MCF 10A (cell line): ENCODE data around the gene FANCC. TPM values are rescaled to one million over a fixed set of nuclear protein-coding genes. Genes with fewer than 3 reads are reported as not detected.

Experiments used
- BruUV-seq: library from RNA; stranded (reverse); fragments of 400-500 nt; replicated peaks from 2 replicates; lab custom pipeline; 2021; lab: Mats Ljungman, UMichigan
- CTCF ChIA-PET: fragments of 300-600 bp; sonication (Branson Sonifier 250); formaldehyde crosslinking; extraction: SDS; loops from one replicate; lab custom pipeline; 2021; ENCODE audit warnings: antibody characterized with exemption, inconsistent platforms; lab: Yijun Ruan, JAX
- POLR2A ChIA-PET: fragments of 300-600, 350-650 bp; sonication (Branson Sonifier 250); formaldehyde crosslinking; extraction: SDS; loops from one replicate; lab custom pipeline; 2020; ENCODE audit warnings: antibody characterized with exemption, inconsistent platforms; lab: Yijun Ruan, JAX
- DNase-seq: peaks from one replicate; pipeline ENCODE4 v3.0.0-alpha.2; 2018; ENCODE audit not compliant: unreplicated experiment
- H3K27ac Mint-ChIP-seq: one replicate; pipeline ENCODE4 v1.8.0; 2022; ENCODE audit warnings: mild to moderate bottlenecking, low read depth, mixed read lengths; ENCODE audit not compliant: unreplicated experiment
- H3K27me3 Mint-ChIP-seq: one replicate; pipeline ENCODE4 v1.8.0; 2022; ENCODE audit warnings: mixed read lengths; ENCODE audit not compliant: insufficient read depth, unreplicated experiment
- H3K36me3 Mint-ChIP-seq: one replicate; pipeline ENCODE4 v1.8.0; 2022; ENCODE audit warnings: mild to moderate bottlenecking, moderate library complexity, mixed read lengths; ENCODE audit not compliant: insufficient read depth, unreplicated experiment
- H3K4me1 Mint-ChIP-seq: one replicate; pipeline ENCODE4 v1.8.0; 2022; ENCODE audit warnings: mixed read lengths; ENCODE audit not compliant: insufficient read depth, unreplicated experiment
- H3K4me3 Mint-ChIP-seq: one replicate; pipeline ENCODE4 v1.8.0; 2022; ENCODE audit warnings: mild to moderate bottlenecking, moderate library complexity, mixed read lengths; ENCODE audit not compliant: unreplicated experiment
- H3K9me3 Mint-ChIP-seq: one replicate; pipeline ENCODE4 v1.8.0; 2022; ENCODE audit warnings: mixed read lengths; ENCODE audit not compliant: unreplicated experiment
- CTCF ChIP-seq: fragments of 200-600 bp; IDR thresholded peaks from one replicate; pipeline ENCODE4 v1.8.0; 2022; ENCODE audit warnings: antibody characterized with exemption, mild to moderate bottlenecking; ENCODE audit not compliant: unreplicated experiment
- intact Hi-C: fragments of 100-400 bp; cut with micrococcal nuclease; formaldehyde crosslinking; loops from 2 replicates; pipeline ENCODE4 v1.14.1; 2022
- total RNA-seq: library from RNA; stranded (reverse); gene quantifications from 2 replicates; pipeline ENCODE4 v1.2.3, GENCODE V29; 2022

Gene FANCC
- total RNA-seq, 1 experiment from 2014 or later, result 12.1 TPM

GRCh38 chr9:95067897-95068296 lies 249.6 kb downstream of the FANCC start:
- Mint-ChIP-seq H3K9me3 (no peaks in the 10 kb centered on the region), H3K4me1 (peaks cover 10% of the 10 kb centered on the region), H3K27ac (peak overlapping the region; percentile 46), H3K4me3 (no peak overlapping the region), H3K36me3 (peaks cover 99% of the 10 kb centered on the region), H3K27me3 (no peaks in the 10 kb centered on the region)
- DNase-seq, result peak; percentile 38
- TF ChIP-seq CTCF, result no peak
- intact Hi-C loops, result no loop called here
- BruUV-seq, result no TSS peak
- POLR2A ChIA-PET, result interaction anchor here (0.6 to 1.8 kb wide), 6 partner anchors 10 to 268 kb away, joined by 3 to 5 read pairs (median 4); no protein-coding TSS in a partner anchor
- CTCF ChIA-PET, result interaction anchor here (1.7 kb wide), 1 partner anchor 122 kb away, joined by 5 read pairs; no protein-coding TSS in a partner anchor

- H3K36me3 Mint-ChIP-seq, result peaks cover 98% of the 10 kb centered on the region
- no peak overlapping the region for H3K4me3 Mint-ChIP-seq
- CTCF ChIA-PET, result interaction anchor here (0.7 to 1.0 kb wide), 2 partner anchors 330 to 341 kb away, joined by 3 read pairs; partner anchors contain the start of gene AOPEP
- no peaks in the 10 kb centered on the region for H3K9me3 Mint-ChIP-seq
- intact Hi-C loops, result no loop called here
- no peak for TF ChIP-seq CTCF
- no peak for DNase-seq
- H3K27ac Mint-ChIP-seq, result peak overlapping the region; percentile 9
- no peaks in the 10 kb centered on the region for H3K27me3 Mint-ChIP-seq
- peaks cover 10% of the 10 kb centered on the region for H3K4me1 Mint-ChIP-seq
- no TSS peak for BruUV-seq
- POLR2A ChIA-PET, result interaction anchor here (0.8 to 1.8 kb wide), 4 partner anchors 9 to 59 kb away, joined by 4 to 5 read pairs (median 4); no protein-coding TSS in a partner anchor
Measured at GRCh38 chr9:95067057-95067456, 250.5 kb downstream of the FANCC start.

- Mint-ChIP-seq H3K36me3 (peaks cover 96% of the 10 kb centered on the region), H3K4me3 (no peak overlapping the region), H3K9me3 (no peaks in the 10 kb centered on the region), H3K27me3 (no peaks in the 10 kb centered on the region), H3K4me1 (peaks cover 10% of the 10 kb centered on the region), H3K27ac (no peak overlapping the region)
- no peak for TF ChIP-seq CTCF
- POLR2A ChIA-PET, result interaction anchor here (0.5 to 3.5 kb wide), 4 partner anchors 14 to 339 kb away, joined by 3 to 11 read pairs (median 3); no protein-coding TSS in a partner anchor
- intact Hi-C loops, result no loop called here
- CTCF ChIA-PET, result interaction anchor here (0.6 to 1.0 kb wide), 3 partner anchors 40 to 395 kb away, joined by 3 to 4 read pairs (median 4); no protein-coding TSS in a partner anchor
- no TSS peak for BruUV-seq
- DNase-seq, result no peak
Measured at GRCh38 chr9:95065224-95065623, 252.3 kb downstream of the FANCC start.

- no peak for TF ChIP-seq CTCF
- Mint-ChIP-seq H3K27ac (no peak overlapping the region), H3K4me1 (peaks cover 18% of the 10 kb centered on the region), H3K27me3 (no peaks in the 10 kb centered on the region), H3K4me3 (no peak overlapping the region), H3K9me3 (no peaks in the 10 kb centered on the region), H3K36me3 (peaks cover 87% of the 10 kb centered on the region)
- DNase-seq, result no peak
- intact Hi-C loops, result no loop called here
- POLR2A ChIA-PET, result interaction anchor here (0.7 to 3.5 kb wide), 2 partner anchors 15 to 694 kb away, joined by 3 to 11 read pairs; no protein-coding TSS in a partner anchor
- CTCF ChIA-PET, result interaction anchor here (0.7 to 1.4 kb wide), 2 partner anchors 12 to 151 kb away, joined by 3 to 4 read pairs; no protein-coding TSS in a partner anchor
- no TSS peak for BruUV-seq
Measured at GRCh38 chr9:95063300-95063699, 254.2 kb downstream of the FANCC start.
